Measurements from ENCODE around the gene PES1.

PES1 gene

GRCh38 chr22:30566125-30566524, 25.6 kb downstream of the PES1 start:
- no peaks in the 10 kb centered on the region for H3K79me2 ChIP-seq (ENCODE audit: insufficient read depth, low read length)
- H4K20me1 ChIP-seq (ENCODE audit: insufficient read depth, low read length, poor library complexity, severe bottlenecking): no peaks in the 10 kb centered on the region
- H3K9me2 ChIP-seq (replicated peaks; ENCODE audit: low read depth, low read length): no peaks in the 10 kb centered on the region
- H2AFZ ChIP-seq (ENCODE audit: low read length): no peak overlapping the region
- no peaks in the 10 kb centered on the region for H3K36me3 ChIP-seq (ENCODE audit: insufficient read depth, low read length)
- H3K4me3 ChIP-seq (ENCODE audit: low read length, poor library complexity, severe bottlenecking): no peak overlapping the region
- TF ChIP-seq EZH2phosphoT487 (IDR thresholded peaks at IDR 0.05; ENCODE audit: borderline replicate concordance) (no peak), CTCF (conservative IDR thresholded peaks at IDR 0.05; ENCODE audit: low read length) (no peak)
- no peaks in the 10 kb centered on the region for H3K27me3 ChIP-seq (ENCODE audit: insufficient read depth, low read length, poor library complexity, severe bottlenecking)
- no peaks in the 10 kb centered on the region for H3K9me3 ChIP-seq (ENCODE audit: insufficient read depth, low read depth, low read length)
- H3K9ac ChIP-seq (ENCODE audit: low read depth, low read length, poor library complexity, severe bottlenecking): no peak overlapping the region
- no peaks in the 10 kb centered on the region for H3F3A ChIP-seq (ENCODE audit: low read depth)
- no peaks in the 10 kb centered on the region for H3K4me1 ChIP-seq (ENCODE audit: insufficient read depth, low read length, poor library complexity, severe bottlenecking)
- no peak overlapping the region for H3K4me2 ChIP-seq (ENCODE audit: low read depth, low read length, poor library complexity, severe bottlenecking)

- H3K79me2 ChIP-seq (ENCODE audit: insufficient read depth, low read length): no peaks in the 10 kb centered on the region
- H2AFZ ChIP-seq (ENCODE audit: low read length): no peak overlapping the region
- H3K9ac ChIP-seq (ENCODE audit: low read depth, low read length, poor library complexity, severe bottlenecking): no peak overlapping the region
- H3K4me2 ChIP-seq (ENCODE audit: low read depth, low read length, poor library complexity, severe bottlenecking): no peak overlapping the region
- H3K9me2 ChIP-seq (replicated peaks; ENCODE audit: low read depth, low read length): no peaks in the 10 kb centered on the region
- no peaks in the 10 kb centered on the region for H4K20me1 ChIP-seq (ENCODE audit: insufficient read depth, low read length, poor library complexity, severe bottlenecking)
- no peaks in the 10 kb centered on the region for H3K9me3 ChIP-seq (ENCODE audit: insufficient read depth, low read depth, low read length)
- H3F3A ChIP-seq (ENCODE audit: low read depth): no peaks in the 10 kb centered on the region
- H3K27me3 ChIP-seq (ENCODE audit: insufficient read depth, low read length, poor library complexity, severe bottlenecking): no peaks in the 10 kb centered on the region
- H3K36me3 ChIP-seq (ENCODE audit: insufficient read depth, low read length): no peaks in the 10 kb centered on the region
- H3K4me3 ChIP-seq (ENCODE audit: low read length, poor library complexity, severe bottlenecking): no peak overlapping the region
- TF ChIP-seq CTCF (conservative IDR thresholded peaks at IDR 0.05; ENCODE audit: low read length): no peak
- TF ChIP-seq EZH2phosphoT487 (IDR thresholded peaks at IDR 0.05; ENCODE audit: borderline replicate concordance): no peak
- no peaks in the 10 kb centered on the region for H3K4me1 ChIP-seq (ENCODE audit: insufficient read depth, low read length, poor library complexity, severe bottlenecking)
Observed at GRCh38 chr22:30565341-30565740, 26.4 kb downstream of the PES1 start.

- Histone ChIP-seq H3K27me3 (ENCODE audit: insufficient read depth, low read length, poor library complexity, severe bottlenecking) (no peaks in the 10 kb centered on the region), H2AFZ (ENCODE audit: low read length) (no peak overlapping the region), H3K4me3 (ENCODE audit: low read length, poor library complexity, severe bottlenecking) (no peak overlapping the region), H3K79me2 (ENCODE audit: insufficient read depth, low read length) (no peaks in the 10 kb centered on the region), H3K36me3 (ENCODE audit: insufficient read depth, low read length) (no peaks in the 10 kb centered on the region), H3K9me3 (ENCODE audit: insufficient read depth, low read depth, low read length) (no peaks in the 10 kb centered on the region), H3K4me2 (ENCODE audit: low read depth, low read length, poor library complexity, severe bottlenecking) (no peak overlapping the region), H3F3A (ENCODE audit: low read depth) (no peaks in the 10 kb centered on the region), H4K20me1 (ENCODE audit: insufficient read depth, low read length, poor library complexity, severe bottlenecking) (no peaks in the 10 kb centered on the region), H3K9me2 (replicated peaks; ENCODE audit: low read depth, low read length) (no peaks in the 10 kb centered on the region), H3K4me1 (ENCODE audit: insufficient read depth, low read length, poor library complexity, severe bottlenecking) (no peaks in the 10 kb centered on the region), H3K9ac (ENCODE audit: low read depth, low read length, poor library complexity, severe bottlenecking) (no peak overlapping the region)
- TF ChIP-seq EZH2phosphoT487 (IDR thresholded peaks at IDR 0.05; ENCODE audit: borderline replicate concordance) (no peak), CTCF (conservative IDR thresholded peaks at IDR 0.05; ENCODE audit: low read length) (no peak)
Observed at GRCh38 chr22:30564761-30565119, 27.0 kb downstream of the PES1 start.
